Smooth muscle cell (in vitro differentiated cells): ENCODE measurements around the gene GET4. TPM values are rescaled to one million over a fixed set of nuclear protein-coding genes. Genes with fewer than 3 reads are reported as not detected.
"Not testable (repeated sequence)": the region's sequence is repeated elsewhere in the genome, so short reads cannot be mapped to it uniquely, and the experiment has no call there.

Source experiments
- DNase-seq: peaks from one replicate; lab custom pipeline; 2025; ENCODE audit not compliant: unreplicated experiment; lab: John Stamatoyannopoulos, UW
- H2AFZ ChIP-seq: fragments of 200-600 bp; sonication (generic); 2 replicates; pipeline ENCODE4 v1.6.0; 2016; ENCODE audit warnings: antibody characterized with exemption, low read depth, mild to moderate bottlenecking
- H3F3A ChIP-seq: fragments of 200-600 bp; sonication (generic); 2 replicates; pipeline ENCODE4 v1.6.0; 2017; ENCODE audit warnings: antibody characterized with exemption, low read depth
- H3K27ac ChIP-seq: fragments of 200-600 bp; sonication (generic); 2 replicates; pipeline ENCODE4 v1.5.1; 2016; ENCODE audit warnings: low read depth, mild to moderate bottlenecking
- H3K27me3 ChIP-seq: fragments of 200-600 bp; sonication (generic); 2 replicates; pipeline ENCODE4 v1.6.1; 2016; ENCODE audit warnings: low read depth, mild to moderate bottlenecking
- H3K36me3 ChIP-seq: fragments of 200-600 bp; sonication (generic); 2 replicates; pipeline ENCODE4 v1.5.1; 2016; ENCODE audit warnings: low read depth
- H3K4me1 ChIP-seq: fragments of 200-600 bp; sonication (generic); 2 replicates; pipeline ENCODE4 v1.5.1; 2016; ENCODE audit warnings: low read depth
- H3K4me2 ChIP-seq: fragments of 200-600 bp; sonication (generic); 2 replicates; pipeline ENCODE4 v1.6.0; 2016; ENCODE audit warnings: mild to moderate bottlenecking
- H3K4me3 ChIP-seq: fragments of 200-600 bp; sonication (generic); 2 replicates; pipeline ENCODE4 v1.5.1; 2016; ENCODE audit warnings: mild to moderate bottlenecking
- H3K79me2 ChIP-seq: fragments of 200-600 bp; sonication (generic); 2 replicates; pipeline ENCODE4 v1.6.0; 2016; ENCODE audit warnings: low read depth, mild to moderate bottlenecking
- H3K9ac ChIP-seq: fragments of 200-600 bp; sonication (generic); 2 replicates; pipeline ENCODE4 v1.6.0; 2016; ENCODE audit warnings: low read depth
- H3K9me3 ChIP-seq: fragments of 200-600 bp; sonication (generic); replicated peaks from 2 replicates; pipeline ENCODE4 v1.5.1; 2016; ENCODE audit warnings: low read depth
- H4K20me1 ChIP-seq: fragments of 200-600 bp; sonication (generic); 2 replicates; pipeline ENCODE4 v1.6.0; 2016; ENCODE audit warnings: low read depth
- CTCF ChIP-seq: fragments of 200-600 bp; sonication (generic); IDR thresholded peaks from 2 replicates; pipeline ENCODE4 v1.5.1; 2017; ENCODE audit warnings: borderline replicate concordance, mild to moderate bottlenecking, antibody characterized with exemption; ENCODE audit not compliant: insufficient read depth, poor library complexity, severe bottlenecking
- WGBS: methylation state at CpG from one replicate; pipeline ENCODE4 v1.1.7; 2016; ENCODE audit warnings: low lambda C conversion rate; 5-methylcytosine and 5-hydroxymethylcytosine counted together
- polyA plus RNA-seq: library from polyadenylated mRNA; unstranded; fragments of >200 nt; fragmentation: Nextera tagmentation; extraction: Ambion mirVana; gene quantifications from 2 replicates; pipeline ENCODE4 v1.2.1, GENCODE V29; 2016
- total RNA-seq: library from RNA; depleted of rRNA; stranded (reverse); fragments of >200 nt; gene quantifications from 2 replicates; pipeline ENCODE4 v1.2.3, GENCODE V29; 2014

GET4 gene
- total and polyA plus RNA-seq, 2 experiments from 2014 or later, result 26.3 to 39.9 TPM

GRCh38 chr7:922334-923107 lies 46.2 kb downstream of the GET4 start:
- H2AFZ ChIP-seq, result no peak overlapping the region
- WGBS, result 86% methylated on average over 29 of the region's 29 CpGs
- H3F3A ChIP-seq, result no peaks in the 10 kb centered on the region
- no peak overlapping the region for H3K27ac ChIP-seq
- no peaks in the 10 kb centered on the region for H3K79me2 ChIP-seq
- no peaks in the 10 kb centered on the region for H3K4me1 ChIP-seq
- H3K4me2 ChIP-seq, result peak overlapping the region; percentile 59
- no peaks in the 10 kb centered on the region for H3K9me3 ChIP-seq
- no peak overlapping the region for H3K4me3 ChIP-seq
- TF ChIP-seq CTCF, result no peak
- H3K36me3 ChIP-seq, result no peaks in the 10 kb centered on the region
- no peaks in the 10 kb centered on the region for H4K20me1 ChIP-seq
- H3K9ac ChIP-seq, result no peak overlapping the region
- no peaks in the 10 kb centered on the region for H3K27me3 ChIP-seq
- DNase-seq, result no peak

DNA sequence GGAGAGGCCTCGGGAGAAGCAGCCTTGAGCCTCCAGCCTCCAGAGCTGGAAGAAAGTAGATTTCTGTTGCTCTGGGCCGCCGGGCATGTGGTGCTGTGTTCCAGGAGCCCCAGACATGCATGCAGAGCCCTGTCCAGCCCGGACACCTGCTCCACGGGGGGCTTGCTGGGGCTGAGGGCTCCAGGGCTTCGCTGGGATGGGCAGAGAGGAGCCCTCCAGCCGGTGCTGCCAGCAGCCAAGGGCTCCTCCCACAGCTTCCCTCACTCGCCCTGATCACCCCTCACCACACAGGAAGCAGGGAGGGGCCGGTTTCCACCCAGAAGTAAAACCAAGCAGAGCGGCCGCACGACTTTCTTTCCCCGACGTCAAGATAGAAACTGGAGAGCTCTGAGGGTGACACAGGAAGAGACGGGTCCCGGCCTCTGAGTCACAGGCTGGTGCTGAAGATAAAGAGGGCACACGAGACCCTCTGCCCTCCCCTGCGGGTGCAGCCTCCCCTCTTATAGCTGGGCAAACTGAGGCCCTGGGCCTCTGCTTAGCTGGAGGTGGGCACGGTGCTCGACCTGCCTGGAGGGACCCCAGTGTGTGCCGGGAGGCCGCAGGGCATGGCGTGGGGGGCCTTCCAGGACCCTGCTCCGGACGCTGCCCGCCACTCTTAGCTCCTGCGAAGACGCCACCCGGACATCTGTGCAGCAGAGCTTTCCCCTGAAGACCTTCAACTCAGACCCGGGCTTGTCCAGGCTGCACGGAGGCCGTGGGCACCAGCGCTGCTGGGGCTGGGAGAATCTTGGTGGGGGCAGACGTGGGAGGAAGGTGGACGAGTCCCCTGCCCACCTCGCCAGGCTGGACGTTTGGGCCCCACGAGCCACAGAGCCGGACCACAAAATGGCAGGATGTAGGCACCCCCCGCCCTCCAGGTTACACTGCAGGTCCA lies 47.0 kb downstream of the GET4 start:
- no peaks in the 10 kb centered on the region for H3K9me3 ChIP-seq
- H3K9ac ChIP-seq, result no peak overlapping the region
- no peaks in the 10 kb centered on the region for H4K20me1 ChIP-seq
- H3K27me3 ChIP-seq, result no peaks in the 10 kb centered on the region
- TF ChIP-seq CTCF, result no peak
- no peaks in the 10 kb centered on the region for H3F3A ChIP-seq
- no peak overlapping the region for H2AFZ ChIP-seq
- no peak for DNase-seq
- H3K4me3 ChIP-seq, result no peak overlapping the region
- H3K4me1 ChIP-seq, result no peaks in the 10 kb centered on the region
- no peak overlapping the region for H3K27ac ChIP-seq
- WGBS, result 67% methylated on average over 38 of the region's 40 CpGs
- H3K4me2 ChIP-seq, result peak overlapping the region; percentile 59
- H3K79me2 ChIP-seq, result no peaks in the 10 kb centered on the region
- no peaks in the 10 kb centered on the region for H3K36me3 ChIP-seq

DNA sequence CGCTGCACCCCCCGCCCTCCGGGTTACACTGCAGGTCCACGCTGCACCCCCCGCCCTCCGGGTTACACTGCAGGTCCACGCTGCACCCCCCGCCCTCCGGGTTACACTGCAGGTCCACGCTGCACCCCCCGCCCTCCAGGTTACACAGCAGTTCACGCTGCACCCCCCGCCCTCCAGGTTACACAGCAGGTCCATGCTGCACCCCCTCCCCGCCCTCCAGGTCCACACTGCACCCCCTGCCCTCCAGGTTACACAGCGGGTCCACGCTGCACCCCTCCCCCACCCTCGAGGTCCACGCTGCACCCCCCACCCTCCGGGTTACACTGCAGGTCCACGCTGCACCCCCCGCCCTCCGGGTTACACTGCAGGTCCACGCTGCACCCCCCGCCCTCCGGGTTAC lies 47.7 kb downstream of the GET4 start:
- not testable (repeated sequence) for H3K9me3 ChIP-seq, H3K4me1 ChIP-seq, H3F3A ChIP-seq, H3K9ac ChIP-seq, H3K4me2 ChIP-seq, H3K4me3 ChIP-seq, H2AFZ ChIP-seq, H3K36me3 ChIP-seq, H3K27ac ChIP-seq, DNase-seq, H3K27me3 ChIP-seq, H4K20me1 ChIP-seq, H3K79me2 ChIP-seq
- 85% methylated on average over 5 of the region's 25 CpGs for WGBS

DNA sequence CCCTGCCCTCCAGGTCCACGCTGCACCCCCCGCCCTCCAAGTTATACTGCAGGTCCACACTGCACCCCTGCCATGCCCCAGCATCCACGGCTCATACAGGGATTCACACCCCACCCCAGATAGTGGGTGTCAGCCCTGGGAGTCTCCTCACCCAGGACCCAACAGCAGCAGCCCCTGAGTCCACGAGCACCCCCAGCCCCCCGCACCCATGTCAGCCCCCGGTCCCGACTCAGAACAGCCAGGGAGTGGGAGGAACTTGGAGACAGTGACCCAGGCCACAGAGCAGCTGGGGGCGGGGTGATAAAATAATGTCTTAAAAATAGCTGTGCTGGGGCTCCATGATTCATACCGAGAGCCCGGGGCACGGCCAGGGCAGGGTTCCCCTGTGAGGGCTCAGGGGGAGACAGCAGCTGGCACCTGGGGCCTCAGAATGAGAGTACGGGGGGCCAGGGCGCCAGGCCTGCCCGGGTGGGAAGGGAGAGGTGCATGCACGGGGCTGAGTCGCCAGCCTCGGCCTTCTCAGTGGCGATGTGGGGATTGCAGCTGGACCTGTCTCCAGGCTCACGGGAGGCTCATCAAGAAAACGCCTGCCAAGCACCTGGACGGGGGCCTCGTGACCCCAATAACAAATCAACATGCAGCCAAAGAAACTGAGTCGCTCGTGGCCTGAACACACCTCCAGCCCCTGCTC lies 48.3 kb downstream of the GET4 start:
- WGBS, result 60% methylated on average over 12 of the region's 24 CpGs
- Histone ChIP-seq H3K9me3 (no peaks in the 10 kb centered on the region), H3K27ac (no peak overlapping the region), H3K4me3 (no peak overlapping the region), H3K36me3 (no peaks in the 10 kb centered on the region), H3F3A (no peaks in the 10 kb centered on the region), H3K9ac (no peak overlapping the region), H4K20me1 (no peaks in the 10 kb centered on the region), H3K27me3 (no peaks in the 10 kb centered on the region), H3K4me1 (no peaks in the 10 kb centered on the region), H2AFZ (no peak overlapping the region), H3K4me2 (peak overlapping the region; percentile 51), H3K79me2 (no peaks in the 10 kb centered on the region)
- no peak for DNase-seq
- TF ChIP-seq CTCF, result no peak
